Measurements from ENCODE around the gene POLA1.
"Not testable (repeated sequence)": the region's sequence is repeated elsewhere in the genome, so short reads cannot be mapped to it uniquely, and the experiment has no call there.

Gene POLA1

DNA sequence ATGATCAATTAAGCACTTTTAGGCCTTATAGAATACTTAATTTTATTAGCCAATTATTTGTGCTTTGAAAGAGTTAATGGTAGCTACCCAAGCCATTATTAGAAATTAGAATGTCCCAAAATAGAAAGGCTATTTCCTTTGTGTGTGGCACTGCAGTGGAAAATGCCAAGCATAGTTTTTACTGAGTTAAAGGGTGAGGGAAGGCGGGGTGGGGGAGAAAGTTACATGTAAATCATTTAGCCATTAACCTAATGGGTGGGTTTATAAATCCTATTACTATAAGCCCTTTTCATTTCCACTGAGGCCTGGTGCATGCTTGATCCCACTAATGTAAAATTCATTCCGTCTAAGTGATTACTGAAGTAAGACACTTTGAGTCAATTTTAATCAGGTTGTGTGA, 105.8 kb downstream of the POLA1 start:
- DNase-seq = no peak

DNA sequence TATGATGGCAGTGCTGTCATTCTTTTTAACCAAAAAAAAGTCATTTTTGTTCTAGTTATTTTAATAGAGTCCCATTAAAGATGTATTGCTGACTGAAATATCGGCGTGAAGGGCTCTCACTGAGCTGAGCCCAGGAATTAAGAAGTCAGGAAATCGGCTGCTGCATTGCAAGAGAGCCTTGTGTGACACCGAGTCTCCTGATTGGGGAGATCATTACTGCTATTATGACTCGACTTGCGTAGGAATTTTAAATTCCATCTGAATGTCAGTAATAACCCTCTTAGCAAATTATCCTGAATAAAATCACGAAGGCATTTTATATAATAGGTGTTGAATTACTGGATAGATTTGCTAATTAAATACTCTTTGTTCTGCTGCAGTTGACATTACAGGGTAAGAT, 111.5 kb downstream of the POLA1 start:
- no peak for DNase-seq

DNA sequence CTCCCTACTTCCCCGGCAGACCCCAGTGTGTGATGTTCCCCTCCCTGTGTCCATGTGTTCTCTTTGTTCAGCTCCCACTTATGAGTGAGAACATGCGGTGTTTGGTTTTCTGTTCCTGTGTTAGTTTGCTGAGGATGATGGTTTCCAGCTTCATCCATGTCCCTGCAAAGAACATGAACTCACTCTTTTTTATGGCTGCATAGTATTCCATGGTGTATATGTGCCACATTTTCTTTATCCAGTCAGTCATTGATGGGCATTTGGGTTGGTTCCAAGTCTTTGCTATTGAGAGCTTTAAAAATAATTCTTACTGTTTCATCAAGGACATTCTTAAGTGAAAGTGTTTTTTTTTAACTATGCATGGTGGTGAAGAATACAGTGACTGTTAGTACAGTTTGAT, 126.1 kb downstream of the POLA1 start:
- not testable (repeated sequence) for DNase-seq

DNA sequence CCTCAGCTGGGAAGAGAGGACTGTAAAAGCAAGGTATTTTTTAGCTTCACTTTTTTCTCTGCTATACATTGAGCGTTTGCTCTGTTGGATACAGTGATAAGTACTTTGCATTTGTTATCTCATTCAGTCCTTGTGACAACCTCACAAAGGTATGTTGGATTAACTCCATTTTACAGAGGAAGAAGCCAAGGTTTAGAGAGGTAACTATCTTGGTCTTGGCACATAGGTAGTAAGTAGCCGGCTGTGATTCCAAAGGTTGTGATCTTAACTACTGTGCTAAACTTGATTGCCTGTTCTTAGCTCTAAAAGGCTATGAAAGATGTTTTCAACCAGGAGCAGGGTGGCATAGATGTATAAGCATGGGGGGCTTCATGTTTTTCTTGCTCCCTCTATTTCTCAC, 134.4 kb downstream of the POLA1 start:
- no peak for DNase-seq

DNA sequence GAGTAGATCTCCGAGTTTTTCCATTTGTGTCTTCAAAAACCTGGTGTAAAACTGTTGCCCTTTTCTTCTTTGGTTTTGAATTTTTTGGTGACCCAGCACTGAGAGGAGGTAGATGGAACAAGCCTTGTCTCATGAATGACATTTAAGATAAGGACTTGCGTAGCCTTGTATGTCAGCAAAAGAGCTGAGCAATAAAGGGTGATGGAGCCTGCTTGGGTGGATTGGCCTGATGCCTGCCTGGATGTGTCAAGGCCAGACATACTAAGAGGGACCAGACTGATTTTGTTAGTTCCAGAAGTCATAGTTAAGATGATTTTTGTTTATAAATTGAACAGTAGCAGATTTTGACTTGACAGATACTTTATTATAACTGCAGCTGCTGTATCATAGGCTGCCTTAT, 134.9 kb downstream of the POLA1 start:
- no peak for DNase-seq

DNA sequence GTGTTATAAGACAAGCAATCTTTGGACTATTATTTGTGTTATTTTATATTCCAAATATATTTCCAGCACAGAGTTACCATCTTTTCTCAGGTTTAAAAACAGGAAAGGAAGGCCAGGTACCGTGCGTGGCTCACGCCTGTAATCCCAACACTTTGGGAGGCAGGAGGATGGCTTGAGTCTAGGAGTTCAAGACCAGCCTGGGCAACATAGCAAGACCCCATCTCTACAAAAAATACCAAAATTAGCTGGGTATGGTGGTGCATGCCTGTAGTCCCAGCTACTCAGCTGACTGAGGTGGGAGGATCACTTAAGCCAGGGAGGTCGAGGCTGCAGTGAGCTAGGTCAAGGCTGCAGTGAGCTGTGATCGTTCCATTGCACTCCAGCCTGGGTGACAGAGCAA, 140.0 kb downstream of the POLA1 start:
- DNase-seq = no peak

DNA sequence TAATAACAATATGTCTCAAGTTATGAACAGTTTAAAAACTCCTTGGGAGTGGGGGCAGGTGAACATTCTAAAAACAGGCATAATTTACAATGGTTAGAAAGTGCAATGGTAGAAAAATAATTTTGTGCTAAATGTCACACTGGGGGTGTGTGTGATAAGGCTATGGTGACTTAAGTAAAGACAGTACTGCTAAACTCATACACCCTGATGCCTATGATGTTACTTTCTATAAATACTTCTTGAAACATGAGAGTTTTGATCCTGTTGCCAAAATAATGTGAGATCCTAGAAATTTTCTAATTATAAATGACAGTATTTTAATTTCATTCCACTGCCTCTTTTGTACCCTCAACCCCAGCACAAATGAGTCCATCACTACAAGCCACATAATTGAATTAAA, 144.2 kb downstream of the POLA1 start:
- DNase-seq = no peak

DNA sequence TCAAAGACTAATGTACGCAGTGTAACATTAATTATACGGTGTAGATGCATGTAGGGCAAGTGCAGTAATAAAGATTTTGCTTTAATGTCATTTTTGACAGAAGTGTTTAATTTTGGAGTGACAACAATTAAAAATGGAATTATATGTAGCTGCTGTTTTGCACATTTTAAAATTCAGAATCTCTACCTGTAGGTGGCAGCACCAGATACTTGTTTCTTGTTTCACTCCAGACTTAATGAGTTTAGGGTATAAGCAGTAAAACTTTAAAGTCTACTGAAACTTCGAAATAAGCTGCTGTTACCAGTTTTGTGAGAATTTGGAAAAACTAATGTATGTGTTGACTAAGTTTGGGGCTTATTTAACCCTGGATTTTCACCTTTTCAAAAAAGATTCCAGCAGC, 144.9 kb downstream of the POLA1 start:
- DNase-seq = no peak

DNA sequence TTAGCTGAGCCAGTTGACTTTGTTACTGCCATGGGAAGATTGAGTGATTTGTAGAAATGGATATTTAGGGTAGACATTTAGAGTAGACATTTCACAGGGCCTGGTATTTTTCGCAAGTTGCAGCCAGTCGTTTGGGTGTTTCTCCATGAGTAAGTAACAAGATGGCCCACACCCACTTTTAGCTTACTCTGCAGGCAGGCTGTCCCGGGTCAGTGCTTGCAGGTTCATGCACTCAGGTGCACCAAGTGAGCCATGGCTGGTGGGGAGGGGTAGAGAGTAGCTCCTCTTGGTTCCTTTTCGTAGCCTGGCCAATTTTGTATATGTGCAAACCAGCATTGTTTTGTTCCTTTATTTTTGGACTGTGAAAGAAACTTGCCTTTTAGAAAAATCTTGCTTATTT, 145.6 kb downstream of the POLA1 start:
- DNase-seq = no peak

DNA sequence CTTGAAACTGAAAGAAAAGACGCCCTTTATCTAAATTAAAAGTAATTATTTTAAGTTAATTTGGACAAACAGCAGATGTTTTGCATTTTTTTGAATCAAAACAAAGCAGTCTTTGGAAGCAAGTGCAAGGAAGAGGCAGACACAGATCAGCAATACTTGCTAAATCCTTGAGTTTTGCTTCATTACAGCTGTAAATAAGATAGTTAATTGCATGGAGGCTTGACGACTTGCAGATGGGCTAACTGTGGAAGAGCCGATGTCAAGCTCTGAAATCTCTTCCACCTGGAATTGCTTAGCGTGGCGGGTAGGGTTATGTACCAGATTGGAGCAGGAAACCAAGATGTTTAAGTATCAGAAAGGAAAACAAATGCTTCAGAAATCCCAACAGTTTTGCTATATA, 148.8 kb downstream of the POLA1 start:
- DNase-seq = no peak

DNA sequence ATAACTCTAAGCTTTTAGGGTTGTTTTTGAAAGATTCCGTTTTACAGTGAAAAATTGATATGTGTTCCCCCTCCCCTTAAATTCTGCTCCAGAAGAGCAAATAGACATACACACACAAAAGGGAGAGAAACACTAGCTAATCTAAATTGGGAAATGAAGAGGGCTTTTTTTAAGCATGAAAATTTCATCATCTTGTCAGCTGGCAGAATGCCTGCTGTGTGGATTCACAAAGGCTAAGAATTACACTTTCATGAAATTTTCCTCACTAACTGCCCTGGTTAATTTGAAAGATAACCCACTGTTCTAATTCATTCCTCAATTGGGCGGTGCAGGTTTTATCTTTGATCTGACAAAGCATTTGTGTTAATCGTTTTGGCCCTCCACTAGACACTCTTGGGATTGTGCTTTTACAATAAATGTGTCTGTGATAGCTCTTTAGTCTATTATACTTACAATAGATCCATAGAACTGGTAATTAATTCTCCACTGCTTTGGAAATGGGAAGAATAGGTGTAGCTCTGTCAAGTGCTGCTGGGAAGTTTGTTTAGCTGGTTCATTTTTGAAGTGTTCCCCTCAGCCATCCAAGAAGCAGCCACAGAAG, 152.9 kb downstream of the POLA1 start:
- no peak for DNase-seq

DNA sequence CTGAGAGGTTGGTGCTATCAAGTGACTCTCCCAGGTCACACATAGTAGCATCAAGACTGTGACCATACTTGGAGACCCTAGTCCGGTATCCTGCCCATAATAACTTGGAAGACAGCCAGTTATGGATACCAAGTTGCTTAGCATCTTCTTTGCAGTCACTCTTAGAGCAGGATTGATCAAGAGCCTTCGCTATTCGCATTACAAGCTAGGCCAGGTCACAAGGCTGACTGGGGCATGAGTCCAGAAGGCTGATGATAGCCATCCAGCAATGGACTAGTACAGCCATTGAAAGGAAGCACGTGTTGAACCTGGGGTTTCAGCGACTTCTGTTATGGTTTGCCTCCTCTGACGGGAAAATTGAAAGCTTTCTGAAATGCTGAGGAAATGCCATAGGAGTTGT, 157.6 kb downstream of the POLA1 start:
- no peak for DNase-seq

DNA sequence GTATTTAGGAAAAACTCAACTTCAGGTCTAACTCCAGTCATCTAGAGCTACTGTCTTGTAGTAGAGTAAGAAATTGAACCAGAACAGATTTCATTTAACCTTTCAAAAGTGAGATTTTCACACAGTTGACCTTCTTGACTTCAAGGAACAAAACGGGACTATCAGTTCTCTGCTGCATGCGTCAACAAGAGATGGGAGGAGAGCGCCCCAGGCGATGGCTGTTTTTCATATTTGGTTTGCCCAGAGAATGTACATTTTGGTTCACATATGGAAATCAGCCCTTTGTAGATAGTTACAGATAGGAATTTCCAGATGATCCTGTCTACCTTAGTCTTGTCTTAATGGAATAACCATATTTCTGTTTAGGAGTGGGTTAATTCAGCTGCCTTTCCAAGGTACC, 158.1 kb downstream of the POLA1 start:
- DNase-seq = no peak

DNA sequence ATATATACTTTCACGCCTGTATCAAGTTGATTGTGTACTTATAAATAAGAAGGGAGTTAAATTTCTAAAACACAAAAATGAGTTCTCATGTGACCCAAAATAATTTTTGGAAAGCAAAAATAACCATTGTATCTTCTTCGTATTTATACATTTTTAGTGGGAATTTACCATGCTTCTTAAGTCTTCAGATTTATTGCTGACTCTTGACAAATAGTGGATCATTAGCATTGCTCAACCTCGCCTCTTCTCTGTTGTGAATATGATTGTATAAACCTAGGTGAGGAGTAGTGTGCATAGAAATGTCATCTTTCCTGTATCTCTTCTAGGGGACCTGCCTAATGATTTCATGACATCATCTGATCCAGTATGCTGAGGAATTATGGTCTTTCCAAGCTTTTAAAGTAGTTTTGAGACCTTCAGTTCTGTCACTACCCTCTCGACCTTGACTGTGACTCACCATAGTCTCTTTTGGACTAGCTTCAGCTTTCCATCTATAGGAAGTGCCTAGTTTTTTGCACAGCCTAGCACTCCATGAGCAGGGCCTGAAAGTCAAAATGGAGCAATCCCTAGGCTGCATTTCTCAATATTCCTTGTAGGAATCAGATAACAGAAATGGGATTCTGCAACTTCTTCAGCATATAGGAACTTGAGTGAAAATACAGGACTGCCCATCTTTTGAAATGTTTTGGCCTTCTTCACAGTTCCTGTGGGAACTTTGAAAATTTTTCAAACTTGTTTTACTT, 164.5 kb downstream of the POLA1 start:
- no peak for DNase-seq

DNA sequence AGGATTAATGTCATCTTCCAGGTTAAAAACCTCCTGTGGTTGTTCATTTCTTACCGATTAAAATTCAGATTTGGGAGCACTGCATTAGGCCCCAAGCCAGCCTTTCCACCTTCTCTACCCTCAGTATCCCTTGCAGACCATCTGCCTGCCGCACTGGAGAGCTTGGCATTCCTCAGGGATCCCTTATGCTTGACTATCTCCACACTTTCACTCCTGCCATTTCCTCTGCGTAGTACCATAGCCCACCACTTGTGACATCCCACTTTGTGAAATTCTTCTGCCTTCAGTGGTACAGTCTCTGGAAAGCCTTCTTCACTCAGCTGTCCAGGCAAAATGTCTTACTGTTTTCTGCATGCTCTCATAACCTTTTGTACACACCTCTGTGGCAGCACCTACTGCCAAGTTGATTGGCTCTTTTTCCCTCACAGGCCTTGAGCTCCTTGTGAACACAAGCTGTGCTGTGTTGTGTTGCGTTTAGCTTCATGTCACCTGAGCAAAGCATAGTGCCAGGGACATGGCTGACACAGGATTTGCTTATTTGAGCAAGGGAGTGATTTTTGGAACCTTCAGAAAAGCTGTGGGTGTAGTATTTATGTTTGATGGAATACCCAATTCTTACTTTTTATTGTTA, 165.6 kb downstream of the POLA1 start:
- no peak for DNase-seq

DNA sequence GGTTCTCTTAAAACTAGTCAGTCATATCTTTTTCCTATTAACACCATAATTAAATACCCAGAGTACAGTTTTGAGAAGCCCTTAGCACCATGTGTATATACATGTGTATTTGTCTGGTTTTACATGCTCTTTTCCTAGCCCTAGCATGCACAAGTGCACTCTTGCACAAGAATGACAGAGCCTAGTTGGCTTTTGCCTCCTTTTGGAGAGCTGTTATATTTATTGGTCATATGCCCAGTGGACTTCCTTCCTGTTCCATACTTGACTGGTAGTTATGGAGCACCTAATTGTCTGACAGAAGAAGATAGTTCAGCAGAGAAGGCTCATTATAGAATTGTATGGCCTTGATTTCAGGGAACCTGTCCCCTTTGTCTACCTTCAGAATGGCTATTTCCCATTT, 166.4 kb downstream of the POLA1 start:
- DNase-seq = no peak

DNA sequence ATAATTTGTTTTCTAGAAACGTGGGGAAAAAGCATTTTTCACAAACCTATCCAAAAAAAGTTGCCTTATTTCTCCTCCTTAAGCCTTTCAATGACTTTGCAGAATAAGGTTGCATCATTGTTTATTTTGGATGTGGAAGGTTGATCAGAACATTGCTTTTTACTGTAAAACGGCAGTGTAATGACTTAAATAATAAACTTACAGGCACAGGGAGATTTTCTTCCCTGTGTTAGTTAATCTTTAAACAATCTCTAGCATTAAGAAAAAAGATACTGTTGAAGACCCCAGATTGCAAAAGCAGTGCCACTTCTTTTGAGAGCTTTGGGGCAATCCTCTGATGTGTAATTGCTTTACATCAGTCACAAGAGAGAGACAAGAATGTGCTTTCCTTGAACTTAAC, 168.6 kb downstream of the POLA1 start:
- no peak for DNase-seq

DNA sequence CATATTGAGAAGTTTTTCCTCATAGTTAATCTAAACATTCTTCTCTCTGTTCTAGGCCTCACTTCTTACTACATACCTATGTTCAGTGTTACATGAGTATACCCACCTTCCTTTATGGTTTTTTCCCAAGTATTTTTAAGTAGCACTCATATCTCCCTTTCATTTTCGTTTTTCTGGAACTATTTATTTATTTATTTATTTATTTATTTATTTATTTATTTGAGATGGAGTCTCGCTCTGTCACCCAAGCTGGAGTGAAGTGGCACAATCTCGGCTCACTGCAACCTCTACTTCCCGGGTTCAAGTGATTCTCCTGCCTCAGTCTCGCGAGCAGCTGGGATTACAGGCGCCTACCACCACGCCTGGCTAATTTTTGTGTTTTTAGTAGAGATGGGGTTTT, 170.1 kb downstream of the POLA1 start:
- DNase-seq = not testable (repeated sequence)

DNA sequence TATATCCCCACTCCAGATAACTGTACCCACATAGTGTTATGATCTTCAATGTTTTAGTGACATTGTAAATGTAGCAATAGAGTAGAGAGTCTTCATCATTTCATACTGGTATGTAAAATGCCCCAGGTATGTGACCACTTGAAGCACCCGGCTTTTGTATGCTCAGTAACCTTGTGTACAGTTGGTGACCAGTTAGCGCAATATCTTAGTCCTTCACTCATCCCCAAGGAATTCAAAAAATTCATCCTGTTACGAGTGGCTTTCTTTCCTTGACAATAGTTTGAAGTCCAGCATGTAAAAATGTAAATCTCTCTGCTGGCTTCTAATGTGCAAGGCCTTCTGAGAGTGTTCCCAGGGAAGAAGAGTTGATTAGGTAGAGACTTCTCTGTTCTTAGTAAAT, 176.4 kb downstream of the POLA1 start:
- DNase-seq = no peak

DNA sequence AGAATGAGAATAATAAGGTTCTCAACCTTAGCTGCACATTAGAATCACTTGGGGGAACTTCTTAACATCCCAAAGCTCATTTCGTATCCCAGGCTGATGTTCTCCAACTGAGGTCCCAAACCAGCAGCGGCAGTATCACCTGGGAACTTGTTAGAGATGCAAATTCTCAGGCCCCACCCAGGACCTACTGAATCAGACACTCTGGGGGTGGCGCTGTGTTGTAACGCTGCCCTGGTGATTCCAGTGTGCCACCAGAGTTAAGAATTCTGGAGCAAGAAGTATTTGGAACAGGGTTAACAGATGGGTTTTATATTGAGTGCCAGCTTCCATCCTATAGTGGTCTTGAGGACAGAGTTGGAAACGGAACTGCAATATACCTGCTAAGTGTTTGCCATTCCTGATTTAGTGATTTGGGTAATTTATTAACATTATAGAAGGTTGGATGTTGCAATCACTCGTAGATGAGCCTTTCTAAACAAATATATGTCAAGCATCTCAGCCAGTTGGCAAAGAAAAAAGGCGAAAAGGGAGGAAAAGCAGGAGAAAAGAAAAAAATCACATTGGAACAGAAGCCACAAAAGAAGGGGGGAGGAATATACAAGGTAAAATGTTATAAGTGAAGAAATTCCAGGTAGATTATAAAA, 181.0 kb downstream of the POLA1 start:
- DNase-seq = no peak

DNA sequence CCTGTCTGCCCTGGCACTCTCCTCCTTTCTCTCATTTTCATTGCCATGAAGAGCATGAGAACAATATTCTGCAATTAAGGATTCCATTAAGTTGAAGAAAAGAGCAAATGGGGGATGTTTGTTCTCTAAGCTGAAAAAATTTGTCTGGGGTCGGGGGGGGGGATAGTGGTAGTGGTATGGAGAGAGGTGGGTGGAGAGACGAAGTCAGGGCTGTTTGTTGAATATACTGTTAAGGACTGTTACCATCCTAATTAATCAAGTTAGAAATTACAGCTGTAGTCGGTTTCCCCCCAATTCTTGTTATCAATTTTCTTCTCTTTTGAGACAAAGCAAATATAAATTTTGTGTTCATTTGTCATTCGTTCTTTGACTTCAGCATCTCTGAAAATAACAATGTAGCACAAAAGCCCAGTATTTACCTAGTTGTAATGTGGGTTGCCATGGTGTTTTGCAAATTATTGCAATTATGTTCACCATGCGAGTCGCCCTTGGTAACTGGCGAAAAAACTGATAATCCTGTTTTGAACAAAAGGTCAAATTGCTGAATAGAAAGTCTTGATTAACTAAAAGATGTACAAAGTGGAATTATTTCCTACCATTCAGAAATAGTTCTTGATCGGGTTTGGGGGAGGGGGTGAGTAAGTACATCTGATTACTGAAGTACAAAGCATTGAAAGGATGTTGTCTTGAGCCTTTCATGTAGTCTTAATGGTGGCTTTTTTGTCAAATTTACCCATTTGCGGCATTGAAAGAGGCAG, 183.0 kb downstream of the POLA1 start:
- no peak for DNase-seq

DNA sequence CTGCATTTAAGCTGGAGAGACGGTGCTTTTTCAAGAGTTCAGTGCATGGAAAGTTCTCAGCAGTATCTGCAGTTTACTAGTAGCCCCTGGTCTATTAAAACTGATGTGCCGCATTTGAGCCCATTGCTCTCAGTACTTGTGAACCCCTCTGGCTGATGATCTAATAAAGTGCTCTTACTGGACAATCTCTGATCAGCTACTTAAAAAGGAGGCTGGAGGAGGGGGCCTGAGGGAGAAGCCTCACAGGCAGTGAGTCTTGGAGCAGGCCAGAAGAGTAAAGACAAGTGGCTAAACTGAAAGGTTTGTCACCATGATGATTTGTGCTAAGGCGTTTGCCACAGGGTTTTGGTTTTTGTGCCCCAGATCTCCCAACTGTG, 183.6 kb downstream of the POLA1 start:
- no peak for DNase-seq

Measured in stimulated activated CD4-positive, alpha-beta T cell treated with anti-CD3 and anti-CD28 coated beads, Interleukin-12 subunit alpha, Interleukin-12 subunit beta, amount 100 ng/mL, for 4 hours (primary cell).